ENCODE results near the gene OCSTAMP.

The OCSTAMP gene

GRCh38 chr20:46581391-46581790, 30.9 kb upstream of the OCSTAMP start:
- no peak for DNase-seq (ENCODE audit: low spot score)
- H2BK12ac ChIP-seq (ENCODE audit: low read length): no peak overlapping the region

GRCh38 chr20:46580613-46581205, 30.3 kb upstream of the OCSTAMP start:
- Histone ChIP-seq H3K4ac (ENCODE audit: low read length) (no peak overlapping the region), H3K36me3 (replicated peaks in 1 of 2; ENCODE audit: control insufficient read depth in 2 of 2, insufficient read depth in 2 of 2, low read length in 2 of 2) (peaks cover 0 to 3% of the 10 kb centered on the region in 2 donors), H4K91ac (ENCODE audit: low read depth, low read length, poor library complexity) (no peak overlapping the region), H3K79me1 (ENCODE audit: low read depth, low read length) (no peaks in the 10 kb centered on the region), H3K4me1 (ENCODE audit: control insufficient read depth in 2 of 2, insufficient read depth in 1 of 2, low read depth in 1 of 2, low read length in 2 of 2) (peaks cover 7 to 12% of the 10 kb centered on the region in 2 donors), H3K27ac (replicated peaks; ENCODE audit: low read length) (no peak overlapping the region), H3K9ac (ENCODE audit: low read depth, low read length, poor library complexity) (no peak overlapping the region), H3K18ac (ENCODE audit: low read length) (no peak overlapping the region), H3K9me3 (replicated peaks in 1 of 2; ENCODE audit: control insufficient read depth in 2 of 2, insufficient read depth in 1 of 2, low read depth in 1 of 2, low read length in 2 of 2) (peaks cover 14% of the 10 kb centered on the region in 2 donors), H3K4me3 (ENCODE audit: low read length in 2 of 2) (no peak overlapping the region), H2BK5ac (ENCODE audit: low read length) (no peak overlapping the region), H3K14ac (ENCODE audit: low read length) (no peak overlapping the region), H2BK12ac (ENCODE audit: low read length) (no peak overlapping the region), H2BK120ac (ENCODE audit: low read depth, low read length) (no peak overlapping the region), H2AK5ac (ENCODE audit: low read depth, low read length) (peak overlapping the region; percentile 80), H3K4me2 (ENCODE audit: insufficient read depth, low read length, poor library complexity, severe bottlenecking) (no peak overlapping the region), H3K27me3 (ENCODE audit: control insufficient read depth in 3 of 3, insufficient read depth in 3 of 3, low read depth in 1 of 3, low read length in 3 of 3) (no peaks in the 10 kb centered on the region), H2BK15ac (ENCODE audit: low read length) (peak overlapping the region; percentile 16), H4K8ac (ENCODE audit: low read depth, low read length) (no peak overlapping the region), H2AFZ (ENCODE audit: low read length) (no peak overlapping the region), H3K23ac (ENCODE audit: low read depth, low read length, poor library complexity) (no peak overlapping the region)
- DNase-seq (ENCODE audit: low spot score): no peak
- no CpG with 5 or more reads among the region's 2 CpGs for WGBS, 2 donors (ENCODE audit: extremely low coverage in 2 of 2, insufficient read length in 2 of 2, insufficient replicate concordance in 1 of 2)

More at GRCh38 chr20:46581391-46581790, 30.9 kb upstream of the OCSTAMP start:
- Histone ChIP-seq H3K9ac (ENCODE audit: low read depth, low read length, poor library complexity) (no peak overlapping the region), H2BK120ac (ENCODE audit: low read depth, low read length) (no peak overlapping the region), H2AK5ac (ENCODE audit: low read depth, low read length) (peak overlapping the region; percentile 80), H3K14ac (ENCODE audit: low read length) (no peak overlapping the region), H3K4me2 (ENCODE audit: insufficient read depth, low read length, poor library complexity, severe bottlenecking) (no peak overlapping the region), H3K27ac (replicated peaks; ENCODE audit: low read length) (no peak overlapping the region), H3K18ac (ENCODE audit: low read length) (no peak overlapping the region), H3K4ac (ENCODE audit: low read length) (peak overlapping the region; percentile 60), H3K23ac (ENCODE audit: low read depth, low read length, poor library complexity) (no peak overlapping the region), H3K27me3 (ENCODE audit: control insufficient read depth in 3 of 3, insufficient read depth in 3 of 3, low read depth in 1 of 3, low read length in 3 of 3) (no peaks in the 10 kb centered on the region), H2AFZ (ENCODE audit: low read length) (no peak overlapping the region), H3K4me1 (ENCODE audit: control insufficient read depth in 2 of 2, insufficient read depth in 1 of 2, low read depth in 1 of 2, low read length in 2 of 2) (peaks cover 7 to 12% of the 10 kb centered on the region in 2 donors), H3K36me3 (replicated peaks in 1 of 2; ENCODE audit: control insufficient read depth in 2 of 2, insufficient read depth in 2 of 2, low read length in 2 of 2) (peaks cover 0 to 3% of the 10 kb centered on the region in 2 donors), H2BK5ac (ENCODE audit: low read length) (no peak overlapping the region), H3K9me3 (replicated peaks in 1 of 2; ENCODE audit: control insufficient read depth in 2 of 2, insufficient read depth in 1 of 2, low read depth in 1 of 2, low read length in 2 of 2) (peaks cover 14% of the 10 kb centered on the region in 2 donors), H3K4me3 (ENCODE audit: low read length in 2 of 2) (peak overlapping the region in 1 of 2 donors; percentile 3), H4K8ac (ENCODE audit: low read depth, low read length) (no peak overlapping the region), H2BK15ac (ENCODE audit: low read length) (no peak overlapping the region), H4K91ac (ENCODE audit: low read depth, low read length, poor library complexity) (no peak overlapping the region), H3K79me1 (ENCODE audit: low read depth, low read length) (no peaks in the 10 kb centered on the region)
- no CpG with 5 or more reads among the region's 3 CpGs for WGBS, 2 donors (ENCODE audit: extremely low coverage in 2 of 2, insufficient read length in 2 of 2, insufficient replicate concordance in 1 of 2)

- Histone ChIP-seq H2BK15ac (ENCODE audit: low read length) (no peak overlapping the region), H3K27ac (replicated peaks; ENCODE audit: low read length) (no peak overlapping the region), H3K4ac (ENCODE audit: low read length) (no peak overlapping the region), H2BK12ac (ENCODE audit: low read length) (no peak overlapping the region), H2BK120ac (ENCODE audit: low read depth, low read length) (no peak overlapping the region), H2AFZ (ENCODE audit: low read length) (no peak overlapping the region), H3K36me3 (replicated peaks in 1 of 2; ENCODE audit: control insufficient read depth in 2 of 2, insufficient read depth in 2 of 2, low read length in 2 of 2) (peaks cover 0 to 3% of the 10 kb centered on the region in 2 donors), H2AK5ac (ENCODE audit: low read depth, low read length) (no peak overlapping the region), H3K4me2 (ENCODE audit: insufficient read depth, low read length, poor library complexity, severe bottlenecking) (no peak overlapping the region), H4K91ac (ENCODE audit: low read depth, low read length, poor library complexity) (no peak overlapping the region), H3K18ac (ENCODE audit: low read length) (no peak overlapping the region), H4K8ac (ENCODE audit: low read depth, low read length) (no peak overlapping the region), H3K14ac (ENCODE audit: low read length) (no peak overlapping the region), H3K23ac (ENCODE audit: low read depth, low read length, poor library complexity) (no peak overlapping the region), H3K79me1 (ENCODE audit: low read depth, low read length) (no peaks in the 10 kb centered on the region), H3K9ac (ENCODE audit: low read depth, low read length, poor library complexity) (no peak overlapping the region), H3K4me1 (ENCODE audit: control insufficient read depth in 2 of 2, insufficient read depth in 1 of 2, low read depth in 1 of 2, low read length in 2 of 2) (peaks cover 5% of the 10 kb centered on the region in 2 donors), H3K9me3 (replicated peaks in 1 of 2; ENCODE audit: control insufficient read depth in 2 of 2, insufficient read depth in 1 of 2, low read depth in 1 of 2, low read length in 2 of 2) (peaks cover 14% of the 10 kb centered on the region in 2 donors), H3K4me3 (ENCODE audit: low read length in 2 of 2) (no peak overlapping the region), H3K27me3 (ENCODE audit: control insufficient read depth in 3 of 3, insufficient read depth in 3 of 3, low read depth in 1 of 3, low read length in 3 of 3) (no peaks in the 10 kb centered on the region), H2BK5ac (ENCODE audit: low read length) (no peak overlapping the region)
- DNase-seq (ENCODE audit: low spot score): no peak
- no CpG with 5 or more reads among the region's 7 CpGs for WGBS, 2 donors (ENCODE audit: extremely low coverage in 2 of 2, insufficient read length in 2 of 2, insufficient replicate concordance in 1 of 2)
Measured at GRCh38 chr20:46578745-46579144, 28.3 kb upstream of the OCSTAMP start.

- Histone ChIP-seq H2AFZ (ENCODE audit: low read length) (no peak overlapping the region), H3K23ac (ENCODE audit: low read depth, low read length, poor library complexity) (no peak overlapping the region), H3K9me3 (replicated peaks in 1 of 2; ENCODE audit: control insufficient read depth in 2 of 2, insufficient read depth in 1 of 2, low read depth in 1 of 2, low read length in 2 of 2) (peaks cover 13 to 14% of the 10 kb centered on the region in 2 donors), H2BK12ac (ENCODE audit: low read length) (no peak overlapping the region), H3K36me3 (replicated peaks in 1 of 2; ENCODE audit: control insufficient read depth in 2 of 2, insufficient read depth in 2 of 2, low read length in 2 of 2) (peaks cover 0 to 3% of the 10 kb centered on the region in 2 donors), H3K9ac (ENCODE audit: low read depth, low read length, poor library complexity) (no peak overlapping the region), H3K27ac (replicated peaks; ENCODE audit: low read length) (no peak overlapping the region), H2BK120ac (ENCODE audit: low read depth, low read length) (no peak overlapping the region), H3K79me1 (ENCODE audit: low read depth, low read length) (no peaks in the 10 kb centered on the region), H3K4me3 (ENCODE audit: low read length in 2 of 2) (no peak overlapping the region), H3K27me3 (ENCODE audit: control insufficient read depth in 3 of 3, insufficient read depth in 3 of 3, low read depth in 1 of 3, low read length in 3 of 3) (no peaks in the 10 kb centered on the region), H4K91ac (ENCODE audit: low read depth, low read length, poor library complexity) (no peak overlapping the region), H4K8ac (ENCODE audit: low read depth, low read length) (no peak overlapping the region), H3K18ac (ENCODE audit: low read length) (no peak overlapping the region), H2BK15ac (ENCODE audit: low read length) (no peak overlapping the region), H2BK5ac (ENCODE audit: low read length) (no peak overlapping the region), H3K4ac (ENCODE audit: low read length) (no peak overlapping the region), H2AK5ac (ENCODE audit: low read depth, low read length) (no peak overlapping the region), H3K14ac (ENCODE audit: low read length) (no peak overlapping the region), H3K4me1 (ENCODE audit: control insufficient read depth in 2 of 2, insufficient read depth in 1 of 2, low read depth in 1 of 2, low read length in 2 of 2) (no peaks in the 10 kb centered on the region), H3K4me2 (ENCODE audit: insufficient read depth, low read length, poor library complexity, severe bottlenecking) (no peak overlapping the region)
- no CpG with 5 or more reads among the region's 6 CpGs for WGBS, 2 donors (ENCODE audit: extremely low coverage in 2 of 2, insufficient read length in 2 of 2, insufficient replicate concordance in 1 of 2)
- DNase-seq (ENCODE audit: low spot score): no peak
Measured at GRCh38 chr20:46576774-46577395, 26.4 kb upstream of the OCSTAMP start.

Data from neuronal stem cell (in vitro differentiated cells).